ENCODE results near the gene NBAS. TPM values are rescaled to one million over a fixed set of nuclear protein-coding genes. Genes with fewer than 3 reads are reported as not detected.

The NBAS gene
- total and polyA plus RNA-seq, 7 donors: 19.5 to 52.8 (median 27.0) TPM

DNA sequence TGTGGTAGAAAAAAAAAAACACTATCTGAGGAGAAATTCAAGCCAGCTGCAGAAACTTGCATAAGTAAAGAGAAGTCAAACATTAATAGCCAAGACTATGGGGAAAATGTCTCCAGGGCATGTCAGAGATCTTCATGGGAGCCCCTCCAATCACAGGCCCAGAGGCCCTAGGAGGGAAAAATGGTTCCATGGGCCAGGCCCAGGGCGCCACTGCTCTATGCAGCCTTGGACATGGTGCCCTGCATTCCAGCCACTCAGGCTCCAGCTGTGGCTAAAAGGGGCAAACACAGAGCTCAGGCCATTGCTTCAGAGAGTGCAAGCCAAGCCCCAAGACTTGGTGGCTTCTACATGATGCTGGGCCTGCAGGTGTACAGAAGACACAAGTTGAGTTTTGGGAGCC, 354.7 kb downstream of the NBAS start:
- TF ChIP-seq, protein P1, sequence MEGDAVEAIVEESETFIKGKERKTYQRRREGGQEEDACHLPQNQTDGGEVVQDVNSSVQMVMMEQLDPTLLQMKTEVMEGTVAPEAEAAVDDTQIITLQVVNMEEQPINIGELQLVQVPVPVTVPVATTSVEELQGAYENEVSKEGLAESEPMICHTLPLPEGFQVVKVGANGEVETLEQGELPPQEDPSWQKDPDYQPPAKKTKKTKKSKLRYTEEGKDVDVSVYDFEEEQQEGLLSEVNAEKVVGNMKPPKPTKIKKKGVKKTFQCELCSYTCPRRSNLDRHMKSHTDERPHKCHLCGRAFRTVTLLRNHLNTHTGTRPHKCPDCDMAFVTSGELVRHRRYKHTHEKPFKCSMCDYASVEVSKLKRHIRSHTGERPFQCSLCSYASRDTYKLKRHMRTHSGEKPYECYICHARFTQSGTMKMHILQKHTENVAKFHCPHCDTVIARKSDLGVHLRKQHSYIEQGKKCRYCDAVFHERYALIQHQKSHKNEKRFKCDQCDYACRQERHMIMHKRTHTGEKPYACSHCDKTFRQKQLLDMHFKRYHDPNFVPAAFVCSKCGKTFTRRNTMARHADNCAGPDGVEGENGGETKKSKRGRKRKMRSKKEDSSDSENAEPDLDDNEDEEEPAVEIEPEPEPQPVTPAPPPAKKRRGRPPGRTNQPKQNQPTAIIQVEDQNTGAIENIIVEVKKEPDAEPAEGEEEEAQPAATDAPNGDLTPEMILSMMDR (IDR thresholded peaks at IDR 0.05): no peak
- intact Hi-C loops (cut with DNase I): loop anchor here in 1 of 2 donors (1.0 kb wide), 1 partner anchor 19 kb away; no protein-coding TSS in a partner anchor
- H3K27me3 ChIP-seq (ENCODE audit: insufficient read depth in 3 of 3, low read length in 2 of 3): no peaks in the 10 kb centered on the region
- WGBS, 3 donors: 92 to 100% (median 92%) methylated on average over 1 of the region's 1 CpG
- no peak overlapping the region for H3K27ac ChIP-seq
- H3K4me3 ChIP-seq: no peak overlapping the region
- H3K4me1 ChIP-seq: no peaks in the 10 kb centered on the region
- ATAC-seq (no peak), DNase-seq (no peak)
- H3K36me3 ChIP-seq (ENCODE audit: insufficient read depth in 1 of 2, low read depth in 1 of 2): no peaks in the 10 kb centered on the region
- no peaks in the 10 kb centered on the region for H3K9me3 ChIP-seq

DNA sequence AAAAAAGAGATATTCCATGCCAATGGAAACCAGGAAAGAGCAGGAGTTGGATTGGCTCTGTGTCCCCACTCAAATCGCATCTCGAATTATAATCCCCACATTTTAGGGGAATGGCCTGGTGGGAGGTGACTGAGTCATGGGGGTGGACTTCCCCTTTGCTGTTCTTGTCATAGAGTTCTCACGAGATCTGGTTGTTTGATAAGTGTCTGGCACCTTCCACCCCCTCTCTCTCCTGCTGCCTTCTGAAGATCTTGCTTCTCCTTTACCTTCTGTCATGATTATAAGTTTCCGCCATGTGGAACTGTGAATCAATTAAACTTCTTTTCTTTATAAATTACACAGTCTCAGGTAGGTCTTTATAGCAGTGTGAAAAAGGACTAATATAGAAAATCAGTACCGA, 355.6 kb downstream of the NBAS start:
- TF ChIP-seq, protein P1 (IDR thresholded peaks at IDR 0.05): no peak
- DNase-seq: no peak
- H3K4me3 ChIP-seq: no peak overlapping the region
- H3K27ac ChIP-seq: no peak overlapping the region
- 92 to 93% (median 93%) methylated on average over 5 of the region's 5 CpGs for WGBS, 3 donors
- H3K27me3 ChIP-seq (ENCODE audit: insufficient read depth in 3 of 3, low read length in 2 of 3): no peaks in the 10 kb centered on the region
- H3K36me3 ChIP-seq (ENCODE audit: insufficient read depth in 1 of 2, low read depth in 1 of 2): no peaks in the 10 kb centered on the region
- H3K4me1 ChIP-seq: no peaks in the 10 kb centered on the region
- intact Hi-C loops (cut with DNase I): no loop called here
- no peak for ATAC-seq
- H3K9me3 ChIP-seq: no peaks in the 10 kb centered on the region

DNA sequence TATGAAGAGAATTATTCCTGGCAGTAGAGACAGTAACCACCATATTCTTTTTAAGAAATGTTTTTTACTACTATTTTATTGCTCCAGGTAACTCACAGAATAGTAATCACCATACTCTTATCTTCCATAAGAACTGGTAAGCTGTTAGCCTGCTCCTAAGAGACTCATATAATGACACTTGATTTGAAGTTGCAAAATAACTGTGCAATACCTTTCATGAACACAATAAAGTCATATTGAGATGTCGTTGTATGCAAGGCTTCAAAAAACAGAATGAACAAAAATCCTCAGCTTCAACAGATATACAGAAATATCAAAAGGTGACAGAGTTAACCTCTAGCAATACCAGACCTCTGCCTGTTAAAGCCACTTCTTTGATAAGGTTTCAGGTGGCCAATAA, 360.1 kb downstream of the NBAS start:
- Histone ChIP-seq H3K9me3 (no peaks in the 10 kb centered on the region), H3K4me1 (no peaks in the 10 kb centered on the region), H3K27ac (no peak overlapping the region), H3K27me3 (ENCODE audit: insufficient read depth in 3 of 3, low read length in 2 of 3) (no peaks in the 10 kb centered on the region), H3K4me3 (no peak overlapping the region), H3K36me3 (ENCODE audit: insufficient read depth in 1 of 2, low read depth in 1 of 2) (no peaks in the 10 kb centered on the region)
- TF ChIP-seq, protein P1 (IDR thresholded peaks at IDR 0.05): no peak
- ATAC-seq: no peak
- DNase-seq: no peak
- 87 to 95% (median 93%) methylated on average over 1 of the region's 1 CpG for WGBS, 3 donors
- intact Hi-C loops (cut with DNase I): no loop called here

DNA sequence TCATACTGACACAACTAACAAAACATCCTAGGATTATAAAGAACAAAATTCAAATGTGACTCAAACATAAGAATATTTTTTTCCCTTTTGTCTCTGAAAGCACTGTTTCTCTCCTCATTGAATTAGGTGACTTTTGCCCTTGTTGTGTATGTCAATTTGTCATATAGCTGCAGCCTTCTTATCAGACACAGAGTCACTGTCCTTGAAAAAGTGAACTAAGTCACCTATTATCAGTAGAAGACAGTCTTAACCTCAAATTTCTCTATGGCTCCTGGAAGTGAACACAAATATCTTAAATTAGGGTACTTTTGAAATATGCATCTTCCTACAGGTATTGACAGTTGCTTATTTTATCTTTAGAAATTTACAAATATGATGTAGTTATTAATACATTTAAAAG, 360.6 kb downstream of the NBAS start:
- H3K36me3 ChIP-seq (ENCODE audit: insufficient read depth in 1 of 2, low read depth in 1 of 2): no peaks in the 10 kb centered on the region
- no peak for DNase-seq
- TF ChIP-seq, protein P1 (IDR thresholded peaks at IDR 0.05): no peak
- no peak overlapping the region for H3K4me3 ChIP-seq
- no peaks in the 10 kb centered on the region for H3K9me3 ChIP-seq
- intact Hi-C loops (cut with DNase I): no loop called here
- no peak overlapping the region for H3K27ac ChIP-seq
- no peaks in the 10 kb centered on the region for H3K4me1 ChIP-seq
- ATAC-seq: no peak
- no peaks in the 10 kb centered on the region for H3K27me3 ChIP-seq (ENCODE audit: insufficient read depth in 3 of 3, low read length in 2 of 3)

DNA sequence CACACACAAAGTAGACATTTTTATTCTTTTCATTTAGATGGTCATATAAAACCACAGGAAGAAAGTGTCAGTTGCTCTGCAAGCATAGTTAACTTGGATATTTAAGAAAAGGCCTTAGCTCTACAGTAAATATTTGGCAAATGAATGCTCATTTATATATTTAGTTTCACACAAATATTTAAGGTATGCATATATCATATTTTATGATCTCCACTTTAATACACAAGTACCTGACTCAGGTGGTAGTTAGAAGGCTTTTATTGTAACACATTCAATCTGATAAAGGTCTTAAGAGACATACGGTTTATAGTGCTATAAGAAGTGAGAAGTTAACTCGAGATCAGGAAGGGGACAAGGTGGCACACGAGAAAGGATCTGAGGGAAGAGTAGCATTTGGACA, 363.1 kb downstream of the NBAS start:
- H3K4me3 ChIP-seq: no peak overlapping the region
- DNase-seq (no peak), ATAC-seq (no peak)
- TF ChIP-seq, protein P1 (IDR thresholded peaks at IDR 0.05): no peak
- H3K4me1 ChIP-seq: no peaks in the 10 kb centered on the region
- no peaks in the 10 kb centered on the region for H3K27me3 ChIP-seq (ENCODE audit: insufficient read depth in 3 of 3, low read length in 2 of 3)
- 88 to 94% (median 91%) methylated on average over 3 of the region's 3 CpGs for WGBS, 3 donors
- no peak overlapping the region for H3K27ac ChIP-seq
- H3K36me3 ChIP-seq (ENCODE audit: insufficient read depth in 1 of 2, low read depth in 1 of 2): no peaks in the 10 kb centered on the region
- H3K9me3 ChIP-seq: no peaks in the 10 kb centered on the region
- intact Hi-C loops (cut with DNase I): no loop called here

Data from psoas muscle (tissue), 8 donors.